ENCODE results near the gene NUP42. TPM values are rescaled to one million over a fixed set of nuclear protein-coding genes. Genes with fewer than 3 reads are reported as not detected.

The NUP42 gene
- total RNA-seq, 1 donor from 2014 or later: 21.6 TPM

Other genes starting within 250 kb of the NUP42 start
- gene HYCC1, start 167.9 kb upstream of the NUP42 start, total RNA-seq: 40.8 TPM
- gene KLHL7, start 76.3 kb upstream of the NUP42 start, total RNA-seq: 162 TPM
- gene GPNMB, start 64.7 kb downstream of the NUP42 start, total RNA-seq: 234 TPM
- gene MALSU1, start 117.3 kb downstream of the NUP42 start, total RNA-seq: 119 TPM